ENCODE measurements around the gene RPH3AL. TPM values are rescaled to one million over a fixed set of nuclear protein-coding genes. Genes with fewer than 3 reads are reported as not detected.

Gene RPH3AL
- total and polyA plus RNA-seq, 2 of the 8 experiments (the other 6 are each of a cell fraction or from before 2014, with no cell fraction given), result 5.6 to 5.8 TPM

DNA sequence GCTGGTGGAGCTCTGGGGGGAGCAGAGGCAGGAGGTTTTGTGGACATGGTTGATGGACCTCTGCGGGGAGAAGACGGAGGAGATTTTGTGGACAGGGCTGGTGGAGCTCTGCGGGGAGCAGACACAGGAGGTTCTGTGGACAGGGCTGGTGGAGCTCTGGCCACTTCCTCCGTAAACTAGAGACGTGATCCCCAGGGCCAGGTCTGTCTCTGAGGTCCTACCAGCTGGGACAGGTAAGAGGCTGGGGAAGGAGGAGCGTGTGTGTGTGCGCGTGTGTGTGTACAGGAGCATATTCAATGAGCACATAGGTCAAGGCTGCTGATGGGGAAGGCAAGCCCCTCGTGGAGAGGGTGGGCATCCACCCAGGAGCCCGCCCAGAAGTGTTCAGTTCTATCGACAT lies 20.6 kb downstream of the RPH3AL start:
- Histone ChIP-seq H3K23me2 (ENCODE audit: low read depth, low read length) (no peaks in the 10 kb centered on the region; the same call in 1 of the 2 replicates), H3K27me3 (replicated peaks in 1 of 4; ENCODE audit: control insufficient read depth in 3 of 4, extremely low read depth in 1 of 4, insufficient read depth in 3 of 4, low read length in 3 of 4) (0 out of 7 replicates have a peak, but pooled peaks cover 0 to 3% (median 0%) of the 10 kb centered on the region in 4 experiments), H3K4ac (replicated peaks; ENCODE audit: insufficient read length, low read depth, low read length) (no peak overlapping the region), H2BK120ac (replicated peaks; ENCODE audit: low read depth, low read length) (no peak overlapping the region), H3K56ac (replicated peaks; ENCODE audit: insufficient read length, low read depth, low read length) (no peak overlapping the region), H3K4me2 (ENCODE audit: insufficient read depth in 1 of 2, low read depth in 2 of 2, low read length in 2 of 2) (no peak overlapping the region), H2BK5ac (ENCODE audit: low read depth, low read length) (no peak overlapping the region), H2BK12ac (ENCODE audit: low read depth, low read length) (no peak overlapping the region), H4K20me1 (replicated peaks in 1 of 2; ENCODE audit: control insufficient read depth in 1 of 2, insufficient read depth in 2 of 2, low read length in 2 of 2) (no peaks in the 10 kb centered on the region), H3K4me3 (ENCODE audit: extremely low read depth in 1 of 4, insufficient read depth in 2 of 4, low read depth in 3 of 4, low read length in 4 of 4) (no peak overlapping the region), H3K9ac (replicated peaks in 1 of 4; ENCODE audit: extremely low read depth in 1 of 4, low read depth in 3 of 4, low read length in 3 of 4) (no peak overlapping the region), H3K27ac (ENCODE audit: low read depth, low read length) (no peak overlapping the region), H3K4me1 (replicated peaks in 1 of 4; ENCODE audit: control insufficient read depth in 3 of 4, insufficient read depth in 4 of 4, low read length in 3 of 4) (peaks cover 4 to 28% (median 20%) of the 10 kb centered on the region in 4 experiments), H3K18ac (ENCODE audit: extremely low read depth, low read length) (no peak overlapping the region), H2BK15ac (ENCODE audit: low read length) (no peak overlapping the region), H4K5ac (ENCODE audit: insufficient read length, low read depth, low read length) (no peak overlapping the region), H4K8ac (ENCODE audit: extremely low read depth, insufficient read depth, low read length) (peak overlapping the region; percentile 35; the same call in 1 of the 2 replicates), H3K14ac (ENCODE audit: insufficient read length) (no peak overlapping the region), H3K79me2 (ENCODE audit: control insufficient read depth in 1 of 2, insufficient read depth in 2 of 2, low read length in 2 of 2) (no peaks in the 10 kb centered on the region), H3K23ac (ENCODE audit: insufficient read length) (no peak overlapping the region), H3K79me1 (ENCODE audit: low read depth, low read length) (no peaks in the 10 kb centered on the region), H2BK20ac (ENCODE audit: low read length) (no peak overlapping the region), H4K91ac (replicated peaks; ENCODE audit: insufficient read length, low read length) (no peak overlapping the region), H3K9me3 (ENCODE audit: insufficient read depth in 2 of 2, low read depth in 1 of 2, low read length in 1 of 2) (no peaks in the 10 kb centered on the region), H3K36me3 (ENCODE audit: control insufficient read depth in 2 of 4, insufficient read depth in 4 of 4, low read length in 3 of 4) (no peaks in the 10 kb centered on the region), H2AFZ (ENCODE audit: low read length) (no peak overlapping the region), H2AK5ac (ENCODE audit: low read depth, low read length) (no peak overlapping the region)
- DNase-seq (ENCODE audit: low read depth in 1 of 2, low spot score in 2 of 2) (no peak), FAIRE-seq (no peak)
- POLR2A ChIA-PET (ENCODE audit: partially characterized antibody), result no interaction called here
- CTCF ChIA-PET (ENCODE audit: partially characterized antibody), result interaction anchor here (0.8 to 2.1 kb wide), 3 partner anchors 9 to 368 kb away, joined by 3 to 5 read pairs (median 3); no protein-coding TSS in a partner anchor
- WGBS, 2 experiments (ENCODE audit: extremely low coverage in 1 of 2, insufficient coverage in 1 of 2, insufficient read length in 1 of 2, insufficient replicate concordance in 2 of 2, low coverage in 1 of 2, low lambda C conversion rate in 2 of 2, missing lambda C conversion rate in 1 of 2), result 84% methylated on average over 11 of the region's 11 CpGs; no CpG with 5 or more reads in 1 of the 2 experiments
- no peak for TF ChIP-seq RAD21 (IDR thresholded peaks at IDR 0.05 in 1 of 2, conservative IDR thresholded peaks at IDR 0.05 in 1 of 2; ENCODE audit: low read depth in 2 of 2, low read length in 2 of 2)
- TF ChIP-seq, protein P1, sequence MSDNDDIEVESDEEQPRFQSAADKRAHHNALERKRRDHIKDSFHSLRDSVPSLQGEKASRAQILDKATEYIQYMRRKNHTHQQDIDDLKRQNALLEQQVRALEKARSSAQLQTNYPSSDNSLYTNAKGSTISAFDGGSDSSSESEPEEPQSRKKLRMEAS (IDR thresholded peaks at IDR 0.05), result no peak

All from H1 (cell line).